HG03354 (cell line): Measurements from ENCODE around the gene PHACTR2.

Source experiments
- ATAC-seq: cut with Tn5 transposase; IDR thresholded peaks from one replicate; pipeline ENCODE4 v1.9.1; 2021; ENCODE audit warnings: mild to moderate bottlenecking; ENCODE audit not compliant: unreplicated experiment, poor library complexity, severe bottlenecking

The PHACTR2 gene

DNA sequence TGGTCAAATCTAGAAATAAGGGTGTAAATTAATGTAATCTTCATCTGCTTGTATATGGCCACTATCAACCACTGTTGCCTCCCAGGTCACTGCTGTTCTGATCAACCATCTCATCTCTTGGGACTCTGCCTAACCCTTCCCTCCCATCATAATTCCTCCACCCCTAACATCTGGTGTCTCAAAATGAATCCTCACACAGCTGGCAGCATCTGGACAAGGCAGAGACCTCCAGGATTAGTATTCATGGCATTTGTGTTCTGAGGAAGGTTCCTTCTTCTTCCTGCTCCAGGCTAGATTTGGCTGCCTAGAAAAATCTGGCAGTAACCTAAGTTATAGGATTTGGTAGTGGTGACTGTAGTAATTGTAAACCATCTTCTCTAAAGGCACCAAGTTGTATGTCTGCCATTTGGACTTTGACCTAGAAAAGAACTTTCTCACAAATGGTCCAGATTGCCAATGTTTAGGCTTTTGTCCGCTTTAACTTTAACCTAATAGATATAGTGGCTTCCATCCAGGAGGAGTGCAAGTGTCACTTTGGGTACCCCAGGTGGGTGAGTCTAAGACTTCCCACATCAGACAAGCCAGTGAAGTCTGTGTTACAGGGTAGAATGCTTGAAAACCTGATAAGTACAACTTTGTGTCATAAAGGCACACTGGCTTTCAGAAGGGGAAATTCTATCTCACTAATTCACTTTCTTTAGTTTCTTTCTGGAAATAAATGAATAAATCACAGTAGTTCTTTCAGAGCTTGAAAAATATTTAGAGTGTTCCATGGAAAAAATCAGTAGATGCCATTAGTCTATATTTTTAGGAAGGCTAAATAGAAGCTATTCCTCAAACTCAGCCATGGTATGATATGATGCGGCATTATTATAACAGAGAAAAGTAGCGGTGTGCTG lies 3.0 kb upstream of the PHACTR2 start:
- ATAC-seq = no peak

DNA sequence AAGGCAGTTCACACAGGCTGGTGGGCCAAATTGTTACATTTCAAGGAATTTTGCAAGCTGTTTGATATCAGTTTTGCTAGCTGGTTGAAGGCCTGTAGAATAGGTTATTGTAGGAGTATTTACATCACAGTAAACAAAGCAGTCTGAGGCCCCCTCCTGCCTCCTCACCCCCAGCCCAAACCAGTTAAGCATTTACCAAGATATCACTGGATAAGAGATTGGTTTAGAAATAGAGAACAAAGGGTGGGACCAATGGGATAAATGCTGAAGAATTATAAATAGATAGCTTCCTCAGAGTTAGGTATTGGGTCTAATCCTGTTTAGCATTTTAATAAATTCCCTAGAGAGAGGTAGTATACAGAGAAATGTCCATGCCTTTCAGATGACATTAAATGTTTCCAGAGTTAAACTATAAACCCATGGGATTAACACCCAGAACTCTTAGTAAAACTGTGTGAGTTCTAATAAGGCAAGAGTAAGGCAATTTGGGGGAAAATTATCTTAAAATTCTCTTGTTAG lies 2.3 kb upstream of the PHACTR2 start:
- no peak for ATAC-seq

DNA sequence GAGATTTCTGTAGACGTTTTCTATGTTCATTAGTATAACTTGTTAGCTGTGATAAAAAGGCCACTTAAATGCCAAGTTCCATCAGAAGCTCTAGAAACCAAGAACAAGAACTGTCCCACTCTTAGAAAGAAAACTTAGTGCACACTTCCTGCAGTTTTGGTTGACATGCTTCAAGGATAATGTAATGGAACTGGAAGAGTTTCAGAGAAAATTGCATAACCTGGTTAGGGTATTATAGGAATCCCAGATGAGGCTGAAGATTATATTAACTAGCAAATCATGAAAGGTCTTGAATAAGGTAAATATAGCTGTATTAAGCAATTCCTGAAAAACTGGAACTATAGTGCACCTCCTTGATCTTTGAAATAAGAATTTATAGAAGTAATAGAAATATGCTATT lies 1.8 kb upstream of the PHACTR2 start:
- no peak for ATAC-seq

DNA sequence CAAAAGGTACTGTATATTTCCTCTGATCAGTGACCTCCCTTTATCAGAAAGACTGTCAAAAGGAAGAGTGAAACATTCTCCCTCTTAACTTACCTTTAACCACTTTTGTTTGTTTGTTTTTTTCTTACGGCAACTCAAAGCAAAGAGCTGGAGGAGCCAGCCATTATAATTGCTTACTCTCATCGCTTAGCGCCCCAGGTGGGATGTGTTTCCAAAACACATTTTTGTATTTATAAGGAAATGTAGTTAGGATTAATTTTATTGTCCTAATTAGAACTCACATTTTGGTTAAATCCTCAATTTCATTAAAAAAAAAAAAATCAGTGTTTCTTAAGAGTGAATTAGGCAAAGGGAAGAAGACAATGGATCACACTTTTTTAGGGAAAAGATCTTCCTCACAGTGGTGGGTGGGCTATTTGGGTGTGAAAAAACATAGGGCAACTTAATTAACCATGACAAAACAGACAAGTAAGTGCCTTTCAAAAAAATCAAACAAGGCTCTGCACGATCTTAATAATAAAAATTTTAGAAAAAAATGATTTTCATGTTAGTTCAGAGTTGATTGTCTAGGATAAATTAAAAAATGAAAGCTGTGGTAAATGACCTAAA lies 1.2 kb upstream of the PHACTR2 start:
- ATAC-seq = no peak

DNA sequence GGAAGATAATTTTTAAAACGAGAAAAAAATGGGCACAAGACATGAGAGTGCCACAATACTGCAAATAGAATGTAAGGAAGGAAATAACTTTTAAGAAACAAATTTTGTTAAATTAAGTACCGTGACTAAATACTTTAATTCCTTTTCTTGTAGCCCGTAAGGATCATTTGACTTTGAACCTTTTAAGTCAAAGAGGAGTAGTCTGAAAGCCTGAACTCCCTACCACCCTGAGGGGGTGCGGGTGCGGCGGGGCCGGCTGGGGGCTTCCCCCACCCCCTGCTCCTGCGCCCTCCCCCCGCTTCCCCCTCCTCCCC lies 231 bp upstream of the PHACTR2 start:
- ATAC-seq = no peak

DNA sequence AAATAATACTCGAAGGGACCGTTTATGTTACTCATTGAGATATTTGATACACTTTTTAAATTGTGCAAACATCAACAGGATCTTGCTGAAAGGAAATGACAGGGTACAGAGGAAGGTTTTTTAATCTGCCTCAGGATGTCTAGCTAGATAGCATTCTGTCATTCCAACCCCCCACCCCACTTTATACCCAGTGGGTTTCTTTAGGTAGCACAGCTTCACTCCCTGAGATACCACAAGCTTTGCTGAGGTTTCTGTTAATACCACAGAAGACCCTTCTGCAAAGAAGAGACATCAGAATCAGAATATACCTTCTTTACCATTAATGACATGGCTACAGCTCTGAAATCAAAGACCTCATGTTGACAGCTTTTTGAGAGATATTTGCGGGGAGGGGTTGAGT lies 1.3 kb downstream of the PHACTR2 start:
- no peak for ATAC-seq

DNA sequence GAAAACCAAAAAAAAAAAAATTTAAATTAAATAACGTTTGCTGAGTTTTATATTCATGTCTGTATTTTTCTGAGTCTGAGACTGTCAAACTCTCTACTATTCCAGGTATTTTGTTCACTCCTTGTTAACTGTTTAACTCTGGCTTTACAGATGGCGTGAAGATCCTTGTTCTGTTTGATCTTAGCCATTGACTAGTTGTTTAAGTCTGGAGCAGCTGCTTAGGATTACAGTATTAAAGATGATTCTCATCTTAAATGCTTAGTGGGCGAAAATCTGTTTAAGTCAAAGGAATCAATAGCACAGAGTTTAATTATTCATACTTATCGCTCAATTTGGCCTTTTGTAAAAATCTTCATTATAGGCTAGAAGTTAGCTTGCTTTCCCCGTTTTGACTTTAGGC lies 2.4 kb downstream of the PHACTR2 start:
- ATAC-seq = no peak

DNA sequence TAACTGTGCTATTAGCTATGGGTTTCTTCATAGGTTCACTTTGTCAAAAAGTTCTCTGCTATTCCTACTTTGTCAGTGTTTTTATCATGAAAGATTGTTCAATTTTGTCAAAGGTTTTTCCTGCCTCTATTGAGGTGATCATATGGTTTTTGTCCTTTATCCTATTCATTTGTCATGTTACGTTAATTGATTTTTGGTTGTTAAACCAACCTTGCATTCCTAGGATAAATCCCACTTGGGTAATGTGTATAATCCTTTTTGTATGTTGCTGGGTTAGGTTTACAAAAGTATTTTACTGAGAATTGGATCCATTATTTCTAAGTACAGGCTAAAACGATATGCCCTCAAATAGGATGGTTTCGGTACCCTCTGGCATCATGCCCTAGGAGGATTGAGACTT lies 5.0 kb downstream of the PHACTR2 start:
- ATAC-seq = no peak

DNA sequence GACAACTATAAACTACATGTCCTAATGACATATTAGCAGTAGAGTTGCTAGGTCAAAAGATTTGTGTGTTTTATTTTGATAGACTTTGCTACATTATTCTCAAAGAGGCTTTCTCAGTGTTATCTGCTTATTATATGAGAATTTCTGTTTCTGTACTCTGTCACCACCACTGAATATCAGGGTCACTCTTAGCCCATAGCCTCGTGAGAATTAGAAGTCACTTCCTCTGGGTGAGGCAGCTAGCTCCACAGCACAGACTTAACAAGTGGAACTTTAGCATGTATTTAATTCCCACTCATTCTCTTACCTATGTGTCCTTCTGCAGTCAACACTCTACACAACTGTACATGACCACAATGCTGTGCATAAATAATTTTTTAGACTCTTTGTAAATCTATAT lies 6.7 kb downstream of the PHACTR2 start:
- no peak for ATAC-seq

DNA sequence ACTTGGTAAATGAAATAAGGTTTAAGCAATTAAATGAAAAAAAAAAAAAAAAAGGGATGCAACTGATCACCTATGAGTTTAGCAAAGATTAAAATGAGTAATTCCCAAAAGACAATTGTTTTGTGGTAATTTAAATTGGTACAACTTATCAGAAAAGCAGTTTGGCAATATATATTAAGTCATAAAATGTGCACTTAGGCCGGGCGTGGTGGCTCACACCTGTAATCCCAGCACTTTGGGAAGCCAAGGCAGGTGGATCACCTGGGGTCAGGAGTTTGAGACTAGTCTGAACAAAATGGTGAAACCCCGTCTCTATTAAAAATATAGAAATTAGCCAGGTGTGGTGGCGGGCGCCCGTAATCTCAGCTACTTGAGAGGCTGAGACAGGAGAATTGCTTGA lies 7.9 kb downstream of the PHACTR2 start:
- no peak for ATAC-seq

DNA sequence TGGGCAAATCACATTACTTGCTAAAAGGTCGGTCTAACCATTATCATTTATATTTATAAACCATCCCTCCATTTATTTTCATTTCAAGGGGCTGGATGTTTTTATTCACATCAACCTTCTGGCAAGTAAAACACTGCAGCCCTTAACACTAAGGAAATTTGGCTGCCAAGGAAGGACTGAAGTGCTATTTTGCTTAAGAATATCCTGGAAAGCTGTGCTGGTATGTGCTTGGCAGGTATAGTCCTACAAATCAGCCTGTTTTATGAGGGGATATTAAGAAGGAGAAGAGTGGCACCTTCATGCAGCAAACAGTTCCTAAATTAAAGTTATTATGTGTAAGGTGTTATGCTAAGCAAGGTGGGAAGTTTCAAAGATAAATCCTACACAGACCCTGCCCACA lies 9.8 kb downstream of the PHACTR2 start:
- no peak for ATAC-seq

DNA sequence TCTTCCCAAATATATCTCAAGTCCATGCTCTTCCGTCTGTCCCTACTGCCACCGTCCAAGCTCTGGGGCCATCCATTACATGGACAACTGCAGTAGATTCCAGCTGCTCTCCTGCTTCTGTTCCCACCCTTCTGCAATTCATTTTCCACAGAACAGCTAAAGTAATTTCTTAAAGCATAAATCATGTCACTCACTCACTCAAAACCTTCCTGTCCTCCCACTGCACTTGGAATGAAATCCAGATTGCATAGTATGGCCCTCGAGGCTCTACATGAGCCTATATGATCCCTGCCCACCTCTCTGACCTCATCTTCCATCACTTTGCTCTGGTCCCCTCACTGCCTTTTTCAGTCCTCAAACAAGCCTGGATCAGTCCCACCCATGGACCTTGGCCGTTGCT lies 10.9 kb downstream of the PHACTR2 start:
- no peak for ATAC-seq

DNA sequence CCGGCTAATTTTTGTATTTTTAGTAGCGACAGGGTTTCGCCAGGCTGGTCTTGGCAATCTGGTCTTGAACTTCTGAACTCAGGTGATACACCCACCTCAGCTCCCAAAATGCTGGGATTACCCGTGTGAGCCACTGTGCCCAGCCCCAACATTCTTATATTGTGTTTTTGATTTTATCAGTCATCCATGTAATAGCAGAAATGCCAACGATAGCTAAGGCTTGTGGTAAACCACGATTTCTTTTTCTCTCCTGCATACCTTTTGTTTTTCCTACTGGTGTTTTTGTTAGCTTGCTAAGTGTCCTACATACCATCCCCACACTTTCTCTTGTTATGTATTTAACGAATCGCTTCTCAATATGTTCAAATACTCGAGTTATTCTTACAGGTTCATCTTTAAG lies 12.1 kb downstream of the PHACTR2 start:
- no peak for ATAC-seq

DNA sequence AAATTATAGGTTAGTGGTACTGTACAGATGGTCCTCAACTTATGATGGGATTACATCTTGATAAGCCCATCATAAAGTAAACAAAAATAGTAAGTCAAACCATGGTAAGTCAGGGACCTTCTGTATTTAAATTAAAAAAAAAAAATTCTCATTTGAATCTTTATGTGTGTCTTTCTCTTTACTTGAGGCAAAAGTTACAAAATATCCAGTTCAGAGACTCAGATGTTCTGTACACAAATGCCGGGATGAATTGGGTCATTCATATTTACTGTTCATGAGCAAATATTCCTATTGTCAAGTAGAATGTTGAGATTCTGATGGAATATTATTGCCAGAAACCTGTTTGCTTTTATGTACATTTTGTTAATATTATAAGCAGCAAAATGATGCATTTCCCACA lies 13.4 kb downstream of the PHACTR2 start:
- ATAC-seq = no peak

DNA sequence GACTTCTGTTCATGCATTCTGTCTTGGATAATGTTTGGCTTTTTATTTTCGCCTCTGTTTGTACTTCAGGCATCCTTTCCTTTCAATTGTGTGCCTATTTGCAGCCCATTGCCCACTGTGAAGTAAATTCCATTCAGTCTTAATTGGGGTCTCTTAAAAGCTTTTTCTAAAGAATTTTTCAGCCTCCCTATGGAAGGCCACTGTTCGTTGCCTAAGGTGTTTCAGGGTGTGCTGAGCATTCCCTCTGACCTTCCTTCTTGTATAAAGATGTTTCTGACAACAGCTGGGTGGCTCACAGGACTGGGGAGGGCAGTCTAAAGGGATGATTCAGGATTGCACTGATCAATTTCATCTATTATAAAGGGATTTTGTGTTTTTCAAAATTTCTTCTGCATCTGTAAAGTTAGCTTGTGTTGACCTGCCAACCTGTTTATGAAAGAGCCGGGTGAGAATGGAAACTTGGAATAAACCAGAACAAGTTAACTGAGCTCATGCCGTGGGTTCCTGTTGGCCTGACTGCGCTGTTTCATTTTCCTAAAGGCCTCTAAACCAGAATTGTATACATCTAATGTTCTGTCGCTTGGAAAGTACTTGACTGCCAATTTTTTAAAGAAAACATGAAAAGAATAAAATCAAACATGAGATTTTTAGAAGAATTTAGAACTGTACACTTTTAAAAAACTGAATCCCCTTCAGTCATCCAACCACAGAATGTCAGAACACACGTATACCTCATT lies 14.3 kb downstream of the PHACTR2 start:
- no peak for ATAC-seq

DNA sequence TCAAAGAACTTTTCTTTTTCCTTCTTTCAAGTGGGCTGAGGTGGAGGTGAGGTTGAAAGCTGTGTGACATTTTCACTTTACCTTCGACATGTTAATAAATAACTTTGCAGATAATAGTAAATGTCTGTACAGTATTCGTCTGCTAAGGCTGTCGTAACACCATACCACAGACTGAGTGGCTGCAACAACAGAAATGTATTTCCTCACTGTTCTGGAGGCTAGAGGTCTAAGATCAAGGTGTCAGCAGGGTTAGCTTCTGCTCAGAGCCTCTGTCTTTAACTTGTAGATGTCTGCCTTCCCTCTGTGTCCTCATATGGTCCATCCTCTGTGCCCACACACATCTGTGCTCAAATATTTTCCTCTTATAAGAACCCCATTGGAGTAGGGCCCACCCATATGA lies 14.9 kb downstream of the PHACTR2 start:
- ATAC-seq = no peak

DNA sequence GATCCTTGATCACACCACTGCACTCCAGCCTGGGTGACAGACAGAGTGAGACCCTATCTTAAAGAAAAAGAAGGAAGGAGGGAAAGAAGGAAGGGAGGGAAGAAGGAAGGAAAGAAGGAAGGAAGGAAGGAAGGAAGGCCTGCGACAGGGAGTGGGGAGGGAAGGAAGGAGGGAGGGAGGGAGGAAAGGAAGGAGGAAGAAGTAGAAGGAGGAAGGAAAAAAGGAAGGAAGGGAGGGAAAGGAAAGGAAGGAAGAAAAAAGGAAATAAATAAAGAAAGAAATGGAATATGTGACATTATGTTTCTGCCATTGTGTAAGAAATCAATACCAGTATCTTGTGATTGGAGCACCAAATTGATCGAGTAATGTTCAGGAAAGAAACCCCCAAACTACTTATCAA lies 16.2 kb downstream of the PHACTR2 start:
- no peak for ATAC-seq

DNA sequence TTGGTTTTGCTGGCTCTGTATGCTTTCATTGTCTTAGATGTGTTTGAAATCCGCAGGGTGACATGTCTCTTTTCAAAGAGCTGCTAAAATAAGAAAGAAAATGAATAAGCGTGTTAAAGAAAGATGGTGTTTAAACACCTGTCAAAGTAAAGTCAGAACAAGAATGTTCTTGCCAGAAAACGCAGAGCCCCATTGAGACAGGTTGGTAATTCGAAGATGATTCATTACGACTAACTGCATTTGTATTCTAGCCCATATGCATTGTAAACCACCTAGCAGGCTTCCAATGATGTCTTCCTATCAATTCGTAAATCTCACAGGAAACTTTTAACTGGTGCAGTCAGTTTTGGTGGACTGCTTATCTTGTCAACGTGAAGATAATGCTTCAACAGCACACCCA lies 16.8 kb downstream of the PHACTR2 start:
- no peak for ATAC-seq

DNA sequence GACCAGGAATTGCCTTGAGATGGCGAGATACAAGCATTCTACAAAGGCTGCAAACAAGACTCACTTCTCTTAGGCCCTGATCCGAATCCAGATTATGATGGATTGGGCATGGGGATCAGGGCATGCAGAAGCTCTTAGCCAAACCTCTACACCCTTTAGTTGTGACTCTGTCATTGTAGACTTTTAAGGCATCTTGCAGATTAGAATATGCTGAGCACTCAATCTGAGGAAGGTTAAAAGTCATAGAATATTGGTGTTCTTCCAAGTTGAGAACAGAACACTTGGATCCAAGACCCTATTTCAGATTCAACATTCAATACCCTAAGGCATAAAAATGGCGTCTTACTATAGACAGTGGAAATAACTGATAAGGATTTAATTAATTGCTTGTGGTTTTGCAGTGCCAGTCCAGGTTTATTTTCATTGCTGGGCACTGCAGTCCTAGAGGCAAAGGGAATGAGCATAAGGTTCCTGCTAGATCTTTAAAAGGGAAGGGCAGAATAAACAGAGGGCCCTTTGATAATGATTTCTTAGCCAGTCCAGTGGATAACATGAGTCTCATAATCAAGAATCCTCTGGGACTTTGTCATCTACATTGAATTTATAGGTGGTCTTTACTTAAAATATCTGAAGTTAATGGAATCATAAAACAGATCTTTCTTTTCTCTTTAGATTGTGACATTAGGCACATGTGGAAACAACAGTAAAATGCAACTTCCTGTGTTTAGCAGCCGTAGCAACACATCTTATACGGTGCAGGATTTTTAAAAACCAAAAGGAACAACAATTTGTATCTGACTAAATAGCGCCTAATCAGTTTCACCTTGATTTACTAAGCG lies 17.6 kb downstream of the PHACTR2 start:
- ATAC-seq = no peak
